Measurements from ENCODE around the gene DDX5. TPM values are rescaled to one million over a fixed set of nuclear protein-coding genes. Genes with fewer than 3 reads are reported as not detected.

Gene DDX5
- total RNA-seq, 1 experiment from 2014 or later, result 869 TPM

DNA sequence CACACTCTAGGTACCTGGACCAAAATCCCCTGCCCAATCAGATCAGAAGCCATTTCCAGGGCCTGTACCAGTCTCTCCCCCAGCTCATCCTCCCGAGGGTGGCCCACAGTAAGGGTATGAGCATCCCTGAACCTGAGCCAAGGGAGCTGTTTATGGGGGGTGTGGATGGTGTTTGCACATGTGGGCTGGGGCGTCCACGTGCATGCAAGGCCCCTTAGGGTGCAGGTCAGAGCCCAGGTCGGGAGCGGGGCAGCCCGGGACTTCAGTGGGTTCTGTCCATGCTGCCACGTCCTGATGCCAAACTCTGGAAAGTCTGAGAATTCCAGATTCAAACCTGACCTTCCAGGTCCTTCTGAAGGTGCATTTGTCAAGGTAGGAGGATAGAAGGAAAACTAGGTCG is 47.3 kb downstream of the DDX5 start:
- Histone ChIP-seq H4K91ac (ENCODE audit: insufficient read length, low read depth, low read length) (no peak overlapping the region), H3K9ac (ENCODE audit: extremely low read depth, insufficient read length, low read length) (no peak overlapping the region), H3K23me2 (ENCODE audit: insufficient read length, low read depth, low read length, poor library complexity, severe bottlenecking) (no peaks in the 10 kb centered on the region), H3K56ac (ENCODE audit: insufficient read length, low read depth, low read length) (no peak overlapping the region), H3K18ac (ENCODE audit: insufficient read length, low read depth, low read length) (no peak overlapping the region), H3K4me1 (ENCODE audit: insufficient read depth, low read length) (no peaks in the 10 kb centered on the region), H2BK120ac (ENCODE audit: low read depth, low read length, poor library complexity, severe bottlenecking) (no peak overlapping the region), H2BK15ac (ENCODE audit: low read depth, low read length) (no peak overlapping the region), H3K4ac (ENCODE audit: low read depth, low read length) (no peak overlapping the region), H3K14ac (ENCODE audit: insufficient read depth, low read length) (no peak overlapping the region; the same call in 1 of the 2 replicates), H4K5ac (ENCODE audit: insufficient read length, low read depth, low read length) (no peak overlapping the region), H2BK12ac (ENCODE audit: insufficient read length, low read depth, low read length) (no peak overlapping the region), H2AK5ac (ENCODE audit: insufficient read length, low read length) (no peak overlapping the region), H3K79me2 (ENCODE audit: insufficient read depth, low read length) (no peaks in the 10 kb centered on the region), H3K23ac (ENCODE audit: insufficient read length, low read depth, low read length) (no peak overlapping the region), H3K9me3 (ENCODE audit: control insufficient read depth, low read depth, low read length) (no peaks in the 10 kb centered on the region), H4K20me1 (ENCODE audit: control insufficient read depth, insufficient read depth, insufficient read length) (no peaks in the 10 kb centered on the region), H3K4me2 (ENCODE audit: insufficient read depth, insufficient read length, low read length) (no peak overlapping the region), H3K27me3 (ENCODE audit: insufficient read depth, low read length) (no peaks in the 10 kb centered on the region), H3K79me1 (ENCODE audit: insufficient read depth, low read depth, low read length, poor library complexity, severe bottlenecking) (no peaks in the 10 kb centered on the region), H2AFZ (ENCODE audit: low read length) (no peak overlapping the region), H4K8ac (replicated peaks; ENCODE audit: insufficient read length, low read depth, low read length) (no peak overlapping the region), H2BK20ac (ENCODE audit: low read depth, low read length, poor library complexity, severe bottlenecking) (no peak overlapping the region), H2BK5ac (ENCODE audit: insufficient read length, low read length) (no peak overlapping the region), H3K27ac (ENCODE audit: insufficient read length, low read depth, low read length) (no peak overlapping the region), H3T11ph (ENCODE audit: low read length) (no peak overlapping the region)
- H3K36me3 Mint-ChIP-seq (ENCODE audit: insufficient read depth in 1 of 3, low read depth in 3 of 3), result no peaks in the 10 kb centered on the region; a peak in 1 of 7 replicates
- H3K4me1 Mint-ChIP-seq, result no peaks in the 10 kb centered on the region
- DNase-seq, result no peak
- H3K9me3 Mint-ChIP-seq, result no peaks in the 10 kb centered on the region
- TF ChIP-seq, protein P1, sequence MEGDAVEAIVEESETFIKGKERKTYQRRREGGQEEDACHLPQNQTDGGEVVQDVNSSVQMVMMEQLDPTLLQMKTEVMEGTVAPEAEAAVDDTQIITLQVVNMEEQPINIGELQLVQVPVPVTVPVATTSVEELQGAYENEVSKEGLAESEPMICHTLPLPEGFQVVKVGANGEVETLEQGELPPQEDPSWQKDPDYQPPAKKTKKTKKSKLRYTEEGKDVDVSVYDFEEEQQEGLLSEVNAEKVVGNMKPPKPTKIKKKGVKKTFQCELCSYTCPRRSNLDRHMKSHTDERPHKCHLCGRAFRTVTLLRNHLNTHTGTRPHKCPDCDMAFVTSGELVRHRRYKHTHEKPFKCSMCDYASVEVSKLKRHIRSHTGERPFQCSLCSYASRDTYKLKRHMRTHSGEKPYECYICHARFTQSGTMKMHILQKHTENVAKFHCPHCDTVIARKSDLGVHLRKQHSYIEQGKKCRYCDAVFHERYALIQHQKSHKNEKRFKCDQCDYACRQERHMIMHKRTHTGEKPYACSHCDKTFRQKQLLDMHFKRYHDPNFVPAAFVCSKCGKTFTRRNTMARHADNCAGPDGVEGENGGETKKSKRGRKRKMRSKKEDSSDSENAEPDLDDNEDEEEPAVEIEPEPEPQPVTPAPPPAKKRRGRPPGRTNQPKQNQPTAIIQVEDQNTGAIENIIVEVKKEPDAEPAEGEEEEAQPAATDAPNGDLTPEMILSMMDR (conservative IDR thresholded peaks at IDR 0.05), result no peak
- no peaks in the 10 kb centered on the region; the same call in 1 of the 2 replicates for H3K27me3 Mint-ChIP-seq (ENCODE audit: low read depth)
- WGBS (ENCODE audit: extremely low coverage, insufficient read length, low lambda C conversion rate), result no CpG with 5 or more reads among the region's 8 CpGs
- H3K4me3 Mint-ChIP-seq, result no peak overlapping the region
- H3K27ac Mint-ChIP-seq, result peak overlapping the region in 1 of 3 experiments; percentile 82; a peak in 3 of 7 replicates
